Measurements from ENCODE around the gene CFAP46.
"Not testable (repeated sequence)": the region's sequence is repeated elsewhere in the genome, so short reads cannot be mapped to it uniquely, and the experiment has no call there.

Gene CFAP46

DNA sequence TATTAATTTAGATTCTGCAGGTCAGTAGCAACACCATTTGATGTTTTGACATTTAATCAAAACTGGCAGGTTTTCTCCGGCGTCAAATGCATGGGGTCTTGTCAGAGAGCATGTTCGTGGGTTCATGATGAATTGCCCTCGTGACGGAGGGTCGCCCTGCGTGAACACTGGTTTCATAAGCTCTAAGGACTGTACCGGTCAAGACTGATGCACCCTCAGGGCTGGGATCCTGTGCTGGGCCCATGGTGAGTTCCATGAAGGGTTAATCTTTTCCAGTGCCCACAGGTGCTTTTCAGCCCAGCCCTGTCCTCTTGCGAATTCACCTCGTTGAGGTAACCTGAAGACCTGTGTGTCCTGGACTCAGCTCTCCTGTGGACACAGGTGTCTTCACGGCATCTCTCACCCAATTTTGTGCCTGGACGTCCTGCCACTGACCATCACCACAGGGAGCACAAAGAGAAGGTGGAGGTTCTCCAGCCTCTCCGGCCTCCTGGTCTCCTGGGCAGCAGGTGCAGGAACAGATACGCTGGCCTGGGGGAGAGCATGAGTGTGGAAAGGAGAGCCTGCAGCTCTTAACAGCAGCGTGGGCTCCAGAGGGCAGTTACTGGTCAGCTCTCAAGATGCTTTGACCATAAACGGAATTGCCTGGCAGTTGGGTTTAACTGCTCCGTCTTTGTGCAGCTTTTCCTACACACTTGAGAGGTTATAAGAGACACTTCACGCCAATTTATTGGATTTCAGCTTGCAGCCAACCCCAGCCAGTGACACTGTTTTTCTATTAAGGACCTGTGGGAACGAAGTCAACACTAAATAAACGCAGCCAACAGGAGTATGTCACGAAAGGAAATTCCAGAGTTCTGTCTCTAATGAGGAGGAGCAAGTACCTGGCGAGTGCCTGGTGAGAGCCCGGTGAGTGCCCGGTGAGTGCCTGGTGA, 37.4 kb upstream of the CFAP46 start:
- no peak for DNase-seq (ENCODE audit: low read depth in 2 of 2, low spot score in 1 of 2)

DNA sequence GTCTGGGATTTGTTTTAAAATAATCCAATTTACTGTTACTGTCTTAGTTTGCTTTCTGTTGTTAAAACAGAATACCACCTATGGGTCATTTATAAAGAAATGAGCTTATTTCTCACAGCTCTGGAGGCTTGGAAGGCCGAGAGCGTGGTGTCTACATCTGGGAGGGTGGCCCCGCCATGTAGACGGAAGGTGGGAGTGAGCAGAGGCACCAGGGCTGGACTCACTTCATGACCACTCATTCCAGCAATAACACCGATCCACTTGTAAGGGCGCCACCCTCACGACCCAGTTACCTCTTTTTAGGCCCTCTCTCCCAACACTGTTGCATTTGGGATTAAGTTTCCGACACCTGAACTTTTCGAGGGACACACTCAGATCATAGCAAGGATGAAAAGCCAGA, 36.2 kb upstream of the CFAP46 start:
- DNase-seq (ENCODE audit: low read depth in 2 of 2, low spot score in 1 of 2) = no peak

DNA sequence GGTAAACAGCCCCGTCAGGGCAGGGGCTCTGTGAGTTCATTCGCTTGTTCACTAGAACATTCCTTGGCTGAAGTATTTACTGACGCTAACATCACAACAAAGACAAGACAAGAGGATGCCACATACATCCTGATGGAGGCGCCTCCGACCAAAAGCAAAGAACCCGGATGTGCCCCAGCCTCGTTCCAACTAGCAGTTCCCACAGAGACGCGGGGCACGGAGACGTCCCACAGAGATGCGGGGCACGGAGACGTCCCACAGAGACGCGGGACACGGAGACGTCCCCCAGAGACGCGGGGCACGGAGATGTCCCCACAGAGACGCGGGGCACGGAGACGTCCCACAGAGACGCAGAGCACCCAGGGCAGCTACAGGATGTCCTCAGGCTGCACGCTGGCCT, 35.4 kb upstream of the CFAP46 start:
- no peak for DNase-seq (ENCODE audit: low read depth in 2 of 2, low spot score in 1 of 2)

DNA sequence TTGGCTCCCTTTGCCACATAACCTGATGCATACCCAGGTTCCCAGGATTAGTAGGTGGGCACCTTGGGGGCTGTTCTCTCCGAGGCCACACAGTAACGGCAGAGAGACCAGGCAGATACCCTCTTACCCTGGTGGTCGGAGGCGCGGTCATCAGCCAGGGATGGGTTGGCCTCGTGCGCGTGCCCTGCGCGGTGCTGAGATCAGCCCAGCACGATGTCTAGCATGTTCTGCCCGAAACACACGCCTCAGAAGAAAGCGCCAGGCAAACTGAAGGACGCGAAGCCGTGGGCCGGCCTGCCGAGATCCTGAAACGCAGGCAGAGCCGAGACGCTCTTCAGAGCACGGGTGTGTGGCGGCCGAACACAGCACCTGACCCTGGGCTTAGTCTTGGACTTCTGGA, 34.7 kb upstream of the CFAP46 start:
- no peak for DNase-seq (ENCODE audit: low read depth in 2 of 2, low spot score in 1 of 2)

DNA sequence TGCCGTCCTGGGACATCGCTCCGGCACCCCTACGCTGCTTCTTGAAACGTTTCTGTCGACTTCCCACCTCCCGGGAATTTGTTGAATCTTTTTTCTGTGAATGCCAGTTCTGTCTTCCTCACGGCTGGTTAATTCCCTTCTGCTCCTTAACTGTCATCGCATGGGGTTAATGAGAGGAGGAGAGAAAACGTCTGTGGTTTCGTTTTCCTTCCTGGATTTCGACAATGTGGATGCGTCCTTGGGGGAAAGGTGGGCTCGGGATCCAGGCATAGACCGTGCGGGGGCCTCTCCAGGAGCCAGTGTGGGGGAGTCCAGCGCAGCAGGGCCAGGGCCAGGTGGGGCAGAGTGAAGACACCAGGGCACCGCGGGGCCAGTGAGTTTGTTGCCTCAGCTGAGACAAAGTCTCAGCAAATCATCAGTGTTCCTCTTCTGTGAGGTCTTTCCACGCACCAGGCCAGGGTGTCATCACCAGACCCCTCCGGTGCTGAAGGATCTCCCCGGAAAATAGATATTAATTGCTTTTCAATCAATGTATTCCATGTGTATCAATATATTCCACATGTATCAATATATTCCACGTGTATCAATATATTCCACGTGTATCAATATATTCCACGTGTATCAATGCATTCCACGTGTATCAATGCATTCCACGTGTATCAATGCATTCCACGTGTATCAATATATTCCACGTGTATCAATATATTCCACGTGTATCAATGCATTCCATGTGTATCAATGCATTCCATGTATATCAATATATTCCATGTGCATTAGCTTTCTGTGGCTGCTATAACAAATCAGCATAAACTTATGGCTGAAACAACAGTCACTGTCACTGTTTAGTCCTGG, 33.7 kb upstream of the CFAP46 start:
- no peak for DNase-seq (ENCODE audit: low read depth in 2 of 2, low spot score in 1 of 2)

DNA sequence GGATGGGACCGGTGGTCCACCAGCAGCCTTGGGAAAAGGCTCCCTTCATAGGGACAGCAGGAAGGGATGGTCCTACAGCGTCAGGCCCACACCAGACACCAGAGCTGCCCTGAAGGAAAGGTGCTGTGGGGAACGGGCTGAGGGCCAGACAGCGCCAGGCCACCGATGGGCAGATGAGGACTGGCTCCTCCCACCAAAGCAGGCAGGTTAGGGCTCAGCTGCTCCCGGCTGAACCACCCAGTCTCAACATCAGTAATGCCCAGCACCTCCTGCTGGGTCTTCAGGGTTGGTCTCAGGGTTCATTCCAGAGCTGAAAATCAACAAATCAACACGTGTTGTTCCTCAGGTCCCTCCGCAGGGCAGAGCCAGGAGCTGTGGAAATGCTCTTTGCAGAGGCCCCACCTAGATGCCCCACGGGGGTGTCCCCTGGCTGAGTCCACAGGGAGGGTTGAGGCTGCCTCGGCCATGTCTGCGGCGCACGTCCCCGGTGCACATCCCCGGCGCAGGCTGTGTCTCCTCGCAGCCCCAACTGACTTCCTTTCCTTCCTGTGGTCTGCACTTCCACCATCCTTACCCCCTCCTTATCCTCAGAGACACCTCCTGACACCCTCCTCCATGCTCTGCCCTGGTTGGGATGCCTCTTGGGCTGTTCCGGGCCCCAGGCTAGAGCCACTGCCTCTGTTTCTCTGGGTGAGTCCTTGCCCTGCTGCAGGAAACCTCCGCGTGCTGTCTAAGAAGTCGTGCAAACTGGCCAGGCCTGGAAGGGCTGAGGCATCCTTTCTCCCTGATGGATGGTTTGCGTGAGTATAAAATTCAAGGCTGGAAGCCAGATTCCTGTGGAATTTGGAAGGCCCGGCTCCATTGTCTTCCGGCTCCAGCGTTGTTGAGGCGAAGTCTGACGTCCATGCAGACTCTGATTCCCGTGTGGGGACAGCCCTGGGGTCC, 32.8 kb upstream of the CFAP46 start:
- DNase-seq (ENCODE audit: low read depth in 2 of 2, low spot score in 1 of 2) = no peak

DNA sequence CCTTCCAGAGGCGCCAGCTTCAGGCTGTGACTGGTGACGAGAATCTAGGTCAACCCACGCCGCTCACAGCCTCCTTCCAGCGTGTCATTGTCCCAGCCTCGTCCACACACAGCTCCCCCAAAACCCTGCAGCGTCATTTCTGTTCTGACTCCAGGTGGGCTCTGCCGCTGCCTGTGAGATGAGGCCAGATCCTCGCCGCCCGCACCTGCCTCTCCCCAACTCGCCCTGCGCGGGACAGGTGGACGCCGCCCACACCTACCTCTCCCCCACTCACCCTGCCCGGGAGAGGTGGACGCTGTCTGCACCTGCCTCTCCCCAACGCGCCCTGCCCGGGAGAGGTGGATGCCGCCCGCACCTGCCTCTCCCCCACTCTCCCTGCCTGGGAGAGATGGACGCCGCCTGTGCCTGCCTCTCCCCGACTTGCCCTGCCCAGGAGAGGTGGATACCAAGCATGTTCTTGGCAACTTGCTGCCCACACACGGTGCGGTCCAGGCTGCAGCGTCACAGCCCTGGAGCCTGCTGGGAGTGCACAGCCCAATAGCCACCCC, 32.0 kb upstream of the CFAP46 start:
- DNase-seq (ENCODE audit: low read depth in 2 of 2, low spot score in 1 of 2) = no peak

DNA sequence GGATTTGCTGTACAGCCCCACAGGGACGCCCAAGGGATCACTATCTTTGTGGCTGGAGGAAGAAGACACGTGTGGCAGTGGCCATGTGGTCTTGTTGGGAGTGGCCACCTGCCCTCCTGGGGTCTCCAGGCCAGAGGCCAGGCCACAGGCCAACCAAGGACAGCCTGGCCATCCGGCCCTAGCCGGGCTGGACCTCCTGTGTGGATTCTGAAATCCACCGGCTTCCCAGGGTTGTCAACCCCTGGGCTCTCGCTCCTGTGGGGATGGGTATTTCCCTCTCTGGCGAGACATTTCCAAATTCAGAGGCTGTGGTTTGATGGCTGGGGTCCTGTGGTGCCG, 31.5 kb upstream of the CFAP46 start:
- DNase-seq (ENCODE audit: low read depth in 2 of 2, low spot score in 1 of 2) = no peak

DNA sequence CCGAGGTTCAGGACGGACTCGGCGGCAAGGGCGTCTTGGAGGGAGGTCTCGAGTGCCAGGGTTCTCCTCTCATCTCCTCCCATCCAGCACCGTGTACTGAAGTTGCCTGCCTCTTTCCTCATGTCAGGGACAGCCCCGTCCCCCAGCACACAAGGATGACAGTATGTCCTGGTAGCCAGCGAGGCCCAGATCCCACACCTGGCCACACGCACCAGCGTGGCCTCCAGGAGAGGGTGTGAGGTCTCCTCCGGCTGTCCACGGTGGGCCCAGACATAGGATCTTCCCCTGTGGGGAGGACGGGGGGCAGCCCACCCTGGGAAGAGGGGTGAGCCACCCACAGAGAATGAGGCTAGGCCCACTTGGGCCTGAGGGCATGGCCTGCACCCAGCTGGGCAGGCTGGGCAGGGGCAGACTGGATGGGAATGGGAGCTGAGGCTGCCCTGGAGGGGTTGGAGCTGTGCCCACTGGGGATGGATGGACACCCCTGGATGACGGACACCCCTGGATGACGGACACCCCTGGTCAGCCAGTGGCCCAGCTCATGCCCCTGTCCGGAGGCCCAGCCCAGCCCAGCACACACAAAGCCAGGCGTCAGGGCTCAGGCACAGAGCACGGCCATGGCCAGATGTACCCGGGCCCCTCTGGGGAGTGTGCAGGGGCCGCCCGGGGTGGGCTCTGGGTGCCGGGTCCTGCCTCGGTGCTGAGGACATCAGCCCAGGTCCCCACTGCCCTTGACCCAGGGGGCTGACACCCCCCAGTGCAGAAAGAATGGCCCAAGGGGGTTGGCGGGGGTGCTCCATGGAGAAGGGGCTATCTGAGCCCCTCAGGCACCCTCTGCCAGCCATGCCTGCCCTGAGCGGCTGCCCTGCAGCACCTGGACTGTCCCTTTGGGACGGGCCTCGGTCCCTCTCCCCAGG, 30.9 kb upstream of the CFAP46 start:
- DNase-seq (ENCODE audit: low read depth in 2 of 2, low spot score in 1 of 2) = no peak

DNA sequence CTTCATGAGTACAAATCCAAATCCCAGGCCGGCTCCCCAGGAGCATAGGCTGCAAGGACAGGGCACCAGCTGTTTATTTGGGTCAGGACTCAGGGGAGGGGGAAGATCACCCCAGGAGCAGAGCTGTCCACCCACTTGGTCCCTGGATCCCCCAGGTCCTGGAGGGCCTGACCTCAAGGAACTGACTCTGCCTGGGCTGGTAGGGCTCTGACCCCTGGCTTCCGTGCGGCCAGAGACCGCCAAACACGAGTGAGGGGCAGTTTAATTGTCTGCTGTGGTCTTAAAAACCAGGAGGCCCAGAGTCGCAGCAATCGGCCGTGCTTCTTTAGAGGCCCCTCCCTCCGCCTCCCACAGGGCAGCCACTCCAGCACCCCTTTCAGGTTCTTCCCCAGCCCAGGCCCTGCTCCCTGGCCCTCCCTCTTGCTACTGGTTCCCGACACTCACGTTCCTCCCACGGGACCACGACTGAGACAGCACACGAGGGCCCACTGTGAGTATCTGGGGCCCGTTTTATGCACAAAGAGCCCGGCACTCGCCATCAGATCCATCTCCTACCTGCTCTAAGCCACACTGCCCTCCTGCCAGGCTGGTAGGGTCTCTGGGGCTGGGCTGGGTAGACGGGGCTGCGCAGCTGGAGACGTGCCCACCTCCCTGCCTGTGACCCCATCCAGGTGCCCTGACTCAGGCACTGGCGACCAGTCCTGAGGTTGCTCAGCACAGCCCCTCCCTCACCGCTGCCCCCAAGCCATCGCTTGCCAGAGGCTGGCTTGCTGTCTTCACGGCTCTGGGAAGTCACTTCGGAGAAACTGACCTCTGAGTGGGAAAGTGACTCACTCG, 30.0 kb upstream of the CFAP46 start:
- DNase-seq (ENCODE audit: low read depth in 2 of 2, low spot score in 1 of 2) = no peak

DNA sequence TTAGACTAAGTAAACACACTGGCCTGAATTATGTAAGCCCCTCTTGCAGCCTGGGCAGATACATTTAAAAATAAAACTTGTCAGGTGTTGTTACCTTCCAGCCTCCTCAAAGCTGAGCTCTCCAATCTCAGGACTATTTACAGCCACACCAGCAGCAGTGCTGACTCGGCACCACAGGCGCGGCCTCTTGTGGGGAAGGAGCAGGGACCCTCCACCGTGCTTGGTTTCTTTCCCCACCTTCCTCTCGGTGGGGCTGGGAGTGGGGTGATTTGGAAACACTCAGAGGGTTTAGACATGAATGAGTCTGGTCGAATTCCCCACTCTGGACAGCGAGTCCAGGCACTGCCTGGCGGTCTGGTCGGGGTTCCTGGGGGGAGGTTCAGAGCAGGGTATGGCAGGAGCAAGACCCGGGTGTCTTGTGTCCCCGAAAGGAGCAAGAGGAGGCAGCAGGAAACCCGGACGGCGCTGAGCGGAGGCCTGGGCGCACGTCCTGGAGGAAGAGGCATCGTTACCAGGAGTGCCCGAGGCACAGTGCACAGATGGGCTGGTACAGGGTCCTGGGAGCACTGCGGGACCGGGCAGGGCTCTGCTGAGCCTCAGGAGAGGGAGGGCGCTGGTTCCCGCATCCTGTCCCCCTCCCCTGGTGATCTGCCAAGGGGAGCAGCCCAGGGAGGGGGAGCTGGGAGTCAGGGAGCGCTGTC, 29.2 kb upstream of the CFAP46 start:
- DNase-seq (ENCODE audit: low read depth in 2 of 2, low spot score in 1 of 2) = no peak

DNA sequence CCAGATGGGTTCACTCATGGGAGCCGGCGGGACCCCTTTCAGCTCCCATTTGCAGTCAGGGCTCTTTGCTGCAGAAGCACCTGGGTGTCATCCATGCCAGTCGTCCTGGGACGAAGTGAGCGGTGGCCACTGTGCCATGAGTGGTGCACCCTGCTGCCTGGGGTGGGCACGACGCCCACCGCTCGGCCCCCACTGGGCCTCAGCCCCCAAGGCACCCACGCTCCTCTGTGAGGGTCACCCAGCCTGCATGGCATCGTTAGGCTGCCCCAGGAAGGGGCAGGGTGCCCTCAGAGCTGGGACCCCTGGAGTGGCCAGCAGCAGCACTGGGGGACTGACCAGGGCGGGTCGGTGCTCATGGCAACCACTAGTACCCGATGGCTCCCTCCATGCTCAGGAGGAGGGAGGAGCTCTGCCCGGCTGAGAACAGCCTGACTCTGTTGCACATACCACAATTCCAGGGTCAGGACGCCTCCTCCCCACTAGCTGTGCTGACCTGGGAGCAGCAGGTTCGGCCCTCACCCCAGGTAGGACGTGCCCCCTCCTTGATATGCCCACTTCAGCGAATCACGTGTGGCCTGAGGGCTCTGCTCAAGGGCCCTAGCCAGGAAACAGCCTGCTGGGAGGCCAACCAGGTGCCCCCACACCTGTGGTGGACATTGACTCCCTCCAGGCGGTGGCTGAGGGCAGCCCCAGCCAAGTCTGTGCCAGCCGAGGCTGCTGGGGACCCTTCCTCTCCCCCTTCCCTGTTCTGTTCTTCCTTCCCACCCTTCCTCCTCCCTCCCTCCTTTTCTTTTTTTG, 28.5 kb upstream of the CFAP46 start:
- no peak for DNase-seq (ENCODE audit: low read depth in 2 of 2, low spot score in 1 of 2)

DNA sequence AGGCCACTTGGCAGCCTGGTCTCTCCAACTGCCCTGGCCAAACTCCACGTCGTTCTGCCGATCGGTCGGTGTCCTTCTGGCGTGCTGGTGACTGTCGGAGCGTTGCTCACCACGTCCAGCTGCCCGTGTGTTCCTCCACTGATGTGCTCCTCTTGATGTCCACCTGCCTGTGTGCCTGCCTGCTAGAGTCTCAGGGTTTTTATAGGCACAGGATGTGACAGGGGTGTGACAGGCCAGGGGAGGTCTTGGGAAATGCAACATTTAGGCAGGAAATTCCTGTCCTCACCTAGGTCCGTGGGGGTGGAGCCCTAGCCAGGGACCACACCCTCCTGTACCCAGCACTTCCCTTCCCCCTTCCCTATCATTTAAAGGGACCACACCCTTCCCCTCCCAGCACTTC, 25.2 kb upstream of the CFAP46 start:
- DNase-seq (ENCODE audit: low read depth in 2 of 2, low spot score in 1 of 2) = no peak

DNA sequence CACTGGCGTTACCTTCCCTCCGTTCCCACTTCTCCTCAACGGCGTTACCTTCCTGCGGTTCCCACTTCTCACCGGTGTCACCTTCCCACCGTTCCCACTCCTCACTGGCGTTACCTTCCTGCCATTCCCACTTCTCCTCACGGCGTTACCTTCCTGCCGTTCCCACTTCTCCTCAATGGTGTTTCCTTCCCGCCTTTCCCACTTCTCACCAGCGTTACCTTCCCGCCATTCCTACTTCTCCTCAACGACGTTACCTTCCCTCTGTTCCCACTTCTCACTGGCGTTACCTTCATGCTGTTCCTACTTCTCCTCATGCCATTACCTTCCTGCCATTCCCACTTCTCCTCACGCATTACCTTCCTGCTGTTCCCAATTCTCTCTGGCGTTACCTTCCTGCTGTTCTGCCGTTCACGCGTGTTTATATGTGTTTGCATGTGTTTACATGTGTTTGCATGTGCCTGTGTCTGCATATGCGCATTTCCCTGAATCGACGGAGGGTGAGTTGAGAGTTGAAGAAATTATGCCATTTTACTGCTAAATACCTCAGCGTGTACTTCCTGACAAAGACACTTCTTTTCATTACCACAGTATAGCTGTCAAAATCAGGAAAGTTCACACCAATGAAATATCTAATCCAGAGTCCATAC, 23.2 kb upstream of the CFAP46 start:
- DNase-seq (ENCODE audit: low read depth in 2 of 2, low spot score in 1 of 2) = no peak

DNA sequence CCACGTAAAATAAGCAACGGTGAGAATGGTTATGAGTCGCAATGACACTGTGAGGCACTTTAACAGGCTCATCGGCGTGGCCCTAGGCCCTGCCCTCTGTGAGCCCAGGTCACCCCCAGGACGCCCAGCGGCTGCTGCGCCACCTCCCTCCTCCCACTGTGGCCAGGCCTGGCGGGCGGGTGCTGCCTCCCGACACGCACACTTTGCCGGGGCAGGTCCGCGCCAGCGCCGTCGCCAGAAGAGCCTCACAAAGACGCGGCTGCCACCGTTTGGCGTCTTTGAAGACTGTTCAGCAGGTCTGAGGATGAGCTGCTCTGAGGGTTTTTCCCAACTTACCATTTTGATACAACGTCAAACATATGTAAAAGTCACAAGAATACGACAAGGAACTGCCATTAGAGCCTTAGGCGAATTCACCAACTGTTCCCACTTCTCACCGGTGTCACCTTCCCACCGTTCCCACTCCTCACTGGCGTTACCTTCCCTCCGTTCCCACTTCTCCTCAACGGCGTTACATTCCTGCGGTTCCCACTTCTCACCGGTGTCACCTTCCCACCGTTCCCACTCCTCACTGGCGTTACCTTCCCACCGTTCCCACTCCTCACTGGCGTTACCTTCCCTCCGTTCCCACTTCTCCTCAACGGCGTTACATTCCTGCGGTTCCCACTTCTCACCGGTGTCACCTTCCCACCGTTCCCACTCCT, 22.5 kb upstream of the CFAP46 start:
- not testable (repeated sequence) for DNase-seq (ENCODE audit: low read depth in 2 of 2, low spot score in 1 of 2)

DNA sequence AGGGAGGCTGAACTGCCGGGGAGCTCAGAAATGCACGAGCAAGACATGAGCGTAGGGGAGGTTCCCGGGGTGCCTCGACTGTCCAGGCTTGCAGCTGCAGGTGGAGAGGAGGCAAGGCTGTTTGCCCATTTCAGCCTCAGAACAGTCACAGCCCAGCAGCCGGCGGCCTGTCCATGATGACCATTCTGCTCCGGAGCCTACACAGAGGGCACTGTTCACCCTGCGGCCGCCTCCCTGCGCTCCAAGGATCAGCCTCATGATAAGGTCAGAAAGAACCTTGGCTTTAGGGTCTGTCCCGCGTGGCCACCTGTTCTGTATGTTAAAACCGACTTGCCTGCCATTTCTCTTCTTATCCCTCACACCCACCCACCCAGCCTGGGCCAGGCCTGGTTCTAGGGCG, 21.9 kb upstream of the CFAP46 start:
- no peak for DNase-seq (ENCODE audit: low read depth in 2 of 2, low spot score in 1 of 2)
